NT2/D1 (cell line): ENCODE results near the gene MGAT5.

ENCODE experiments used
- DNase-seq: peaks from one replicate; pipeline ENCODE4 v3.0.0-alpha.2; 2011; ENCODE audit warnings: low read depth, low spot score
- H3K27me3 ChIP-seq: 2 replicates; pipeline ENCODE4 v1.6.0; 2011; ENCODE audit warnings: mild to moderate bottlenecking; ENCODE audit not compliant: insufficient read length, insufficient read depth
- H3K36me3 ChIP-seq: 2 replicates; pipeline ENCODE4 v1.6.1; 2011; ENCODE audit warnings: mild to moderate bottlenecking, low read length, mixed read lengths; ENCODE audit not compliant: insufficient read depth, insufficient read length
- H3K4me1 ChIP-seq: 2 replicates; pipeline ENCODE4 v1.5.1; 2011; ENCODE audit not compliant: insufficient read depth, insufficient read length
- H3K4me3 ChIP-seq: 2 replicates; pipeline ENCODE4 v1.5.1; 2011; ENCODE audit warnings: low read depth; ENCODE audit not compliant: insufficient read length
- H3K9ac ChIP-seq: 2 replicates; pipeline ENCODE4 v1.6.0; 2011; ENCODE audit warnings: low read depth; ENCODE audit not compliant: insufficient read length
- H3K9me3 ChIP-seq: 2 replicates; pipeline ENCODE4 v1.5.1; 2011; ENCODE audit warnings: mild to moderate bottlenecking, low read length; ENCODE audit not compliant: insufficient read depth
- SUZ12 ChIP-seq: IDR thresholded peaks from 2 replicates; pipeline ENCODE4 v1.6.1; 2011; ENCODE audit not compliant: insufficient read length, insufficient read depth; ENCODE audit errors: extremely low read depth
- YY1 ChIP-seq: IDR thresholded peaks from 2 replicates; pipeline ENCODE4 v1.6.1; 2011; ENCODE audit not compliant: insufficient read length, insufficient read depth
- ZNF274 ChIP-seq: IDR thresholded peaks from 2 replicates; pipeline ENCODE4 v1.6.1; 2011; ENCODE audit warnings: mild to moderate bottlenecking, low read depth, low read length

MGAT5 gene

DNA sequence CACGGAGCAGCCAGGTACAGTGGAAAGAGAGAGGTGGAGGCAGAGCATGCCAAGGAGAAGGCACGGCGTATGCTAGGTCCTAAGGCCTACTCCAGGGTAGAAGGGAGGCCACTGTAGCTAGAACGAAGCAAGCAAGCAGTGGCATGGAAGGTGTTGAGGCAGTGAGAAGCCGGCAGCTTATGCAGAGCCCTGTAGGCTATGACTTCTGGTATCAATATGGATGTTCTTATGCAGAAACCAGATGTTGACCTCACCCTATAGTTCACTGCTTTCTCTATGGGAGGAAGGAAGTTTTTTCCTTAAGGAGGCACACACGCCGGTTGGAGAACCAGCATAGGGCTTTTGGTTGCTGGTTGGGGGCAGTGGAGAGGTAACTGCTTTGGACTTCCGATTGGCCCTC lies 6.1 kb downstream of the MGAT5 start:
- Histone ChIP-seq H3K36me3 (peaks cover 8% of the 10 kb centered on the region), H3K27me3 (no peaks in the 10 kb centered on the region), H3K9ac (no peak overlapping the region), H3K9me3 (no peaks in the 10 kb centered on the region), H3K4me3 (no peak overlapping the region), H3K4me1 (peaks cover 6% of the 10 kb centered on the region)
- DNase-seq = no peak
- TF ChIP-seq SUZ12 (no peak), YY1 (no peak), ZNF274 (no peak)

DNA sequence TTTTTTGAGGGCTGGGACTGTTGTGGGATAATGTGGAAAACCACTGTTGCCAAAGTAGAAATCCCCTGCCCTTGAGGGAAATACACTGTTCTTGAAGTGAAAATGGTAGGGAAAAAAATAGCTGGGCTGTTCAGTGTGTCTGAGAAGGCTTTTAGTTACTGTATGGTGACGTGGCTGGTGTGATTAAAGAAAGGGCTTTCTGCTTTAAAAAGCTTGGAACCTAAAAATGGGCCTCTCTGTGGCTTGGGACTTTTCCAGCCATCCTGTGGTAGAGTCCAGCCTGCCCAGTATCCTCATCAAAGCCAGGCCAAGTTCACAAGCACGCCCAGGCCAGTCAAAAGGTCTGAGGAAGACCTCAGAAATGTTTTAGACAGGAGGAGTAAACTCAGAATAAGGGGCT lies 6.8 kb downstream of the MGAT5 start:
- Histone ChIP-seq H3K36me3 (peaks cover 5% of the 10 kb centered on the region), H3K9me3 (no peaks in the 10 kb centered on the region), H3K27me3 (no peaks in the 10 kb centered on the region), H3K9ac (no peak overlapping the region), H3K4me3 (no peak overlapping the region), H3K4me1 (peaks cover 6% of the 10 kb centered on the region)
- DNase-seq = no peak
- TF ChIP-seq YY1 = no peak
- TF ChIP-seq SUZ12 = no peak
- TF ChIP-seq ZNF274 = no peak

DNA sequence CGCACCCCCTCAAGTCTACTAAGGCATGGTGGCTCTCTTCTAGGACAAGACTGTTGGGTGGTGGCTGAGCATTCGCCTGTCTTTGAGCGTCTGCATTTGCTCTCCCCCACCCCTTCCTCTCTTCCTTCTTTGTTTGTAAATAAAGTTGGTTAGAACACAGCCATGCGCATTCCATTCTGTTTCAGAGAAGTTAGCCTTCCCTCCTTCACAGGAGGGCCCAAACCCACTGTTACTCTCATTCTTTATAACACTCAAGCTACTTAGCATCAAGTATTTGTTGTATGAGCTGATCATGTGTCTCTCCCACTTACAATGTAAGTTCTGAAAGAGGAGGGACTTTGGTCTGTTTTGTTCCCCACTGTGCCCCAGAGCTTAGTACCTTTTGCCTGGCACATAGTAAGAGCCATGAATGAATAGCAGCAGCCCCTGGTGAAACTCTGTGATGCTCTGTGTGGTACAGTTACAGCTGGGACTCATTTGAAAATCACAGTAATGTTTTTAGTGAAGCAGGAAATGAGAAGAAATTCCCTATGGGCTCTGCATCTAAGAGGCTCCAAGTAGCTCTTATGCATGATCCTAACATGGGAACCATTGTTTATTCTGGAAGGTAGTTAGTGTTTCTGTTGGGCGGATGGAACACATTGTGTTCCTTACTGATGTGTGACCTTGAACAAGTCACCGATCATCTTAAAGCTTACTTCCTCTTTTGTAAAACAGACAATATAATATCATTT lies 7.7 kb downstream of the MGAT5 start:
- no peak overlapping the region for H3K4me3 ChIP-seq
- H3K9me3 ChIP-seq = no peaks in the 10 kb centered on the region
- H3K4me1 ChIP-seq = peaks cover 6% of the 10 kb centered on the region
- DNase-seq = peak; percentile 28
- TF ChIP-seq ZNF274 (no peak), SUZ12 (no peak), YY1 (no peak)
- H3K36me3 ChIP-seq = peaks cover 5% of the 10 kb centered on the region
- no peaks in the 10 kb centered on the region for H3K27me3 ChIP-seq
- no peak overlapping the region for H3K9ac ChIP-seq

DNA sequence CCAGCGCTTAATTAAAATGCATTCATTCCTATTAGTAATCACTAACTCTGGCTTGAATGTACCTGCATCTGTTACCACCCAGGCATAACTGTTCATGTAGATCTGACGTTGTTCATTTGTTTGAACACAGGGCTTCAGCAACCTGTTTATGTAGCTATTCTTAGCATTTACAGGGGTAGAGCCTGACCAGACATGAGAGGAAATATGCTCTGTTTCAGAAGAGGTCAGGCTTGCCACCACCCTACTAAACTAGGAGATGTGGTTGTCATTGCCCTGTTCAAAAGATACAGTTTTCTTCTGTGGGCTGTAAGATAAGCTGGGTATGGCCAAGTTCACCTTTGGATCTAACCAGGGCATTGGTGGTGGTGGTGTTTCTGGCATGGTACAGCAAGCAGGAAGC lies 8.8 kb downstream of the MGAT5 start:
- TF ChIP-seq YY1 = no peak
- TF ChIP-seq SUZ12 = no peak
- no peak for TF ChIP-seq ZNF274
- no peak overlapping the region for H3K9ac ChIP-seq
- no peak overlapping the region for H3K4me3 ChIP-seq
- no peak for DNase-seq
- H3K4me1 ChIP-seq = peaks cover 6% of the 10 kb centered on the region
- no peaks in the 10 kb centered on the region for H3K27me3 ChIP-seq
- peaks cover 5% of the 10 kb centered on the region for H3K36me3 ChIP-seq
- H3K9me3 ChIP-seq = no peaks in the 10 kb centered on the region

DNA sequence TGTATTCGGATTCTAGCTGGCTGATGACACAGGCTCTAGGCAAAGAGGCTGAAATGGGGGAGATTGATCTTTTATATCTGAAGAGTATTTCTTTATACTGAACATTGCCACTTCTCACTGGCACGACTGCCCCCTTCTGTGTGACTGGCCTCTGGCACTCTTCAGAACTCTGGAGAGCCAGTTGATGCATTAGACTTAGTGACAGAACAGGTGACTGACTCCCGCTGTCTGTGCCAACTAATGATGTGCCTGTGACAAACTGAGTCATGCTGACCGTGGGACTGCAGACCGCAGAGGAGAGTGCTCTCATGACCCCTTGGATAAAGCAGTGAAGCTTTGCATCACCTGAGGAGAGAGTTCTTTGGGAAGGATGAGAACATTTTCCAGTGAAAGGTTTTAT lies 14.4 kb downstream of the MGAT5 start:
- Histone ChIP-seq H3K4me3 (no peak overlapping the region), H3K36me3 (peaks cover 20% of the 10 kb centered on the region)
- TF ChIP-seq YY1 = no peak
- TF ChIP-seq ZNF274 = no peak
- no peak for TF ChIP-seq SUZ12

DNA sequence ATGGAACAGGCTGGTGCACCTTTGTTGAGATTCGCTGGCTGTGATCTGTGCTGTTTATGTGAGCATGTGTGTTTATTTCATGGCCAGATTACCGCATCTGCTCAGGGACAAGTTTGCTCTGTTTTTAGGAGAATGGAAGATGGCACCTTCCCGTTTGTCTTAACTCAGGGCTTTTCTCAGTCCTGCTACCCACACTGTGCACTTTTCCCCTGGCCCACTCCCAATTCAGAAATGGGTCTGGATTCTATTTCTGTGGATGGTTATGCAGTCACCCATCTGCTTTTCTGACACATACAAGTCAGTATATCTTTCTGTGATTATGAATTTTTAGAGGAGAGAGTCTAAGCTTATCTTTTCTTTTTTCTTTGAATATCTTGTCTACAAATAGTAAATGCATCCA lies 15.4 kb downstream of the MGAT5 start:
- no peak for DNase-seq
- no peak overlapping the region for H3K4me3 ChIP-seq
- H3K9me3 ChIP-seq = no peaks in the 10 kb centered on the region
- peaks cover 20% of the 10 kb centered on the region for H3K36me3 ChIP-seq
- H3K27me3 ChIP-seq = no peaks in the 10 kb centered on the region
- no peaks in the 10 kb centered on the region for H3K4me1 ChIP-seq
- no peak for TF ChIP-seq SUZ12
- no peak for TF ChIP-seq YY1
- no peak for TF ChIP-seq ZNF274
- no peak overlapping the region for H3K9ac ChIP-seq

More for the DNA sequence above, 14.4 kb downstream of the MGAT5 start:
- Histone ChIP-seq H3K27me3 (no peaks in the 10 kb centered on the region), H3K4me1 (no peaks in the 10 kb centered on the region), H3K9ac (no peak overlapping the region), H3K9me3 (no peaks in the 10 kb centered on the region)
- no peak for DNase-seq

DNA sequence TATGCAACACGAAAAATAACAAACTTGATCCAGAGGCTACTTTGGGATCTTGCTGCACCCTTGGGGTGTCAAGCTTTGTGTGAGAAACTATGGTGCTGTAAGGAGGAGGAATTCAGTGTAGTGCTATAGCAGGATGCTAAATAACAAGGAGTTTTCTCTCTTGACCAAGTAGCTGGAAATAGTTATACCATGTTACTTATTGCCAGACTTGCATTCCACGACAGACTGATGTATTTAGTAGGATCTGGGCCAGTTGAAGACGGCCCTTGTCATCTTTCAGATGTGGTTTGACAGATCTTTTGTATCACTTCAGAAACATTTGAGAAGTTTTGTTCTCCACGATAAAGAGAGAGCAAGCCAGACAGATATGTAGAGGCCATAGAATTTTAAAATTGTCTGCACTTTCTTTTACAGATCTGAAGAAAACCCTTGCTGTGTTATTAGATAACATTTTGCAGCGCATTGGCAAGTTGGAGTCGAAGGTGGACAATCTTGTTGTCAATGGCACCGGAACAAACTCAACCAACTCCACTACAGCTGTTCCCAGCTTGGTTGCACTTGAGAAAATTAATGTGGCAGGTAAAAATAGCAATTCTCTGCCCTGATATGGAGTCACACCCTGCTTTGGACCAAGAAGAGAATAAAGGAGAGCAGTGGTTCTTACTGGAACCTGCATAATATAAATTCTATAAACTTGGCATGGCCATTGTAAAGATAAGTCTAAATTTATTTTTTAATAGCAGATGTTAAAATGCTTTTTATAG lies 16.3 kb downstream of the MGAT5 start:
- DNase-seq = no peak
- Histone ChIP-seq H3K4me1 (no peaks in the 10 kb centered on the region), H3K36me3 (peaks cover 15% of the 10 kb centered on the region), H3K27me3 (no peaks in the 10 kb centered on the region), H3K9me3 (no peaks in the 10 kb centered on the region), H3K9ac (no peak overlapping the region), H3K4me3 (no peak overlapping the region)
- TF ChIP-seq YY1 (no peak), ZNF274 (no peak), SUZ12 (no peak)
